KMS-11 (cell line): ENCODE measurements around the gene CDK11B.

Experiments used
- H2AFZ ChIP-seq: fragments of 200-600 bp; sonication (generic); 2 replicates; pipeline ENCODE4 v1.6.1; 2016; ENCODE audit warnings: antibody characterized with exemption, mixed run types, low read depth
- H3K27ac ChIP-seq: fragments of 200-600 bp; sonication (generic); 2 replicates; pipeline ENCODE4 v1.6.1; 2016; ENCODE audit warnings: mild to moderate bottlenecking, mixed run types
- H3K27me3 ChIP-seq: fragments of 200-600 bp; sonication (generic); 2 replicates; pipeline ENCODE4 v1.6.1; 2017; ENCODE audit warnings: mild to moderate bottlenecking, low read depth, mixed run types, moderate library complexity; ENCODE audit not compliant: insufficient read depth
- H3K36me3 ChIP-seq: fragments of 200-600 bp; sonication (generic); 2 replicates; pipeline ENCODE4 v1.6.1; 2017; ENCODE audit warnings: mild to moderate bottlenecking, mixed run types; ENCODE audit not compliant: insufficient read depth
- H3K4me1 ChIP-seq: fragments of 200-600 bp; sonication (generic); 2 replicates; pipeline ENCODE4 v1.6.1; 2016; ENCODE audit warnings: mild to moderate bottlenecking, low read depth, mixed run types; ENCODE audit not compliant: poor library complexity, severe bottlenecking
- H3K4me2 ChIP-seq: fragments of 200-600 bp; sonication (generic); 2 replicates; pipeline ENCODE4 v1.7.0; 2016; ENCODE audit warnings: mild to moderate bottlenecking, mixed run types
- H3K4me3 ChIP-seq: fragments of 200-600 bp; sonication (generic); IDR thresholded peaks from 2 replicates; pipeline ENCODE4 v1.6.1; 2017; ENCODE audit warnings: low read depth, low read length, mixed read lengths; ENCODE audit not compliant: insufficient read depth
- H3K79me2 ChIP-seq: fragments of 200-600 bp; sonication (generic); 2 replicates; pipeline ENCODE4 v1.6.1; 2016; ENCODE audit warnings: low read depth, mixed run types; ENCODE audit not compliant: insufficient read depth
- H3K9ac ChIP-seq: fragments of 200-600 bp; sonication (generic); 2 replicates; pipeline ENCODE4 v1.6.1; 2016; ENCODE audit warnings: mild to moderate bottlenecking, mixed run types
- H4K20me1 ChIP-seq: fragments of 200-600 bp; sonication (generic); 2 replicates; pipeline ENCODE4 v1.6.1; 2016; ENCODE audit warnings: mild to moderate bottlenecking, mixed run types; ENCODE audit not compliant: insufficient read depth
- TF ChIP-seq, protein P1 (sequence below): fragments of 200-600 bp; sonication (generic); conservative IDR thresholded peaks from 2 replicates; pipeline ENCODE4 v1.6.1; 2017; ENCODE audit warnings: low read depth, mild to moderate bottlenecking, antibody characterized with exemption, low read length, moderate library complexity, mixed read lengths

Gene CDK11B

DNA sequence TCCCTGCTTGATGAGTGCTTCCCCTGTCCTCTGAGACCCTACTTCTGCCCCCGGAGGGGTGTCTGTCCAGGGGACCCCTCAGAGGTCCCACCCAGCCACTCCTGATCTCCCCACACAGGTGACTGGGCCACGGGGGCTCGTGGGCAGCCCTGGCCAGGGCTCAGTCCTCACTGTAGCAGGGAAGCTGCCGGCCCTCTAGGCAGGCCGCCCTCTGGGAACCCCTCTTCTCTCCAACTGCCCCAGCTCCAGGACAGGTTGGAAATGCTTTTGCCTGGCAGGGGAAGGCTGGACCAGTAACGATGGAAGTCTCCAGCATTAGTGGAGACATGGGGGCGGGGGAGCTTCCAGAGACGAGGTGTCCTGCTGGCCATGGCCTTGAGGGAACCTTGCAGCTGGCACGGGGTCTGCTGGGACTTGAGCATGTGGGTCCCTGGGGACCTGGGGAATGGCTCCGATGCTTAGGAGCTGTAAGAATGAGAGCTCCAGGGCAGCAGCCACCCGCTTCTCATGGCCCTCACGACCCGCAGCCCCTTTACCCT, 55.8 kb downstream of the CDK11B start:
- no peaks in the 10 kb centered on the region for H3K79me2 ChIP-seq
- H3K4me2 ChIP-seq: peak overlapping the region; percentile 71
- TF ChIP-seq, protein P1, sequence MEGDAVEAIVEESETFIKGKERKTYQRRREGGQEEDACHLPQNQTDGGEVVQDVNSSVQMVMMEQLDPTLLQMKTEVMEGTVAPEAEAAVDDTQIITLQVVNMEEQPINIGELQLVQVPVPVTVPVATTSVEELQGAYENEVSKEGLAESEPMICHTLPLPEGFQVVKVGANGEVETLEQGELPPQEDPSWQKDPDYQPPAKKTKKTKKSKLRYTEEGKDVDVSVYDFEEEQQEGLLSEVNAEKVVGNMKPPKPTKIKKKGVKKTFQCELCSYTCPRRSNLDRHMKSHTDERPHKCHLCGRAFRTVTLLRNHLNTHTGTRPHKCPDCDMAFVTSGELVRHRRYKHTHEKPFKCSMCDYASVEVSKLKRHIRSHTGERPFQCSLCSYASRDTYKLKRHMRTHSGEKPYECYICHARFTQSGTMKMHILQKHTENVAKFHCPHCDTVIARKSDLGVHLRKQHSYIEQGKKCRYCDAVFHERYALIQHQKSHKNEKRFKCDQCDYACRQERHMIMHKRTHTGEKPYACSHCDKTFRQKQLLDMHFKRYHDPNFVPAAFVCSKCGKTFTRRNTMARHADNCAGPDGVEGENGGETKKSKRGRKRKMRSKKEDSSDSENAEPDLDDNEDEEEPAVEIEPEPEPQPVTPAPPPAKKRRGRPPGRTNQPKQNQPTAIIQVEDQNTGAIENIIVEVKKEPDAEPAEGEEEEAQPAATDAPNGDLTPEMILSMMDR: no peak
- no peak overlapping the region for H3K27ac ChIP-seq
- H3K36me3 ChIP-seq: no peaks in the 10 kb centered on the region
- H3K9ac ChIP-seq: no peak overlapping the region
- peaks cover 25% of the 10 kb centered on the region for H3K4me1 ChIP-seq
- no peaks in the 10 kb centered on the region for H4K20me1 ChIP-seq
- no peak overlapping the region for H3K4me3 ChIP-seq
- peaks cover 16% of the 10 kb centered on the region for H3K27me3 ChIP-seq
- peak overlapping the region; percentile 51; the same call in 1 of the 2 replicates for H2AFZ ChIP-seq

- H2AFZ ChIP-seq: peak overlapping the region; percentile 51; the same call in 1 of the 2 replicates
- H3K4me3 ChIP-seq: no peak overlapping the region
- H3K4me1 ChIP-seq: peaks cover 31% of the 10 kb centered on the region
- no peak overlapping the region for H3K27ac ChIP-seq
- peak overlapping the region; percentile 71 for H3K4me2 ChIP-seq
- H4K20me1 ChIP-seq: no peaks in the 10 kb centered on the region
- peak overlapping the region; percentile 8; the same call in 1 of the 2 replicates for H3K9ac ChIP-seq
- H3K79me2 ChIP-seq: no peaks in the 10 kb centered on the region
- H3K27me3 ChIP-seq: peaks cover 17% of the 10 kb centered on the region
- no peaks in the 10 kb centered on the region for H3K36me3 ChIP-seq
- TF ChIP-seq, protein P1: no peak
These were observed 56.4 kb downstream of the CDK11B start for GRCh38 chr1:1602304-1602967.

DNA sequence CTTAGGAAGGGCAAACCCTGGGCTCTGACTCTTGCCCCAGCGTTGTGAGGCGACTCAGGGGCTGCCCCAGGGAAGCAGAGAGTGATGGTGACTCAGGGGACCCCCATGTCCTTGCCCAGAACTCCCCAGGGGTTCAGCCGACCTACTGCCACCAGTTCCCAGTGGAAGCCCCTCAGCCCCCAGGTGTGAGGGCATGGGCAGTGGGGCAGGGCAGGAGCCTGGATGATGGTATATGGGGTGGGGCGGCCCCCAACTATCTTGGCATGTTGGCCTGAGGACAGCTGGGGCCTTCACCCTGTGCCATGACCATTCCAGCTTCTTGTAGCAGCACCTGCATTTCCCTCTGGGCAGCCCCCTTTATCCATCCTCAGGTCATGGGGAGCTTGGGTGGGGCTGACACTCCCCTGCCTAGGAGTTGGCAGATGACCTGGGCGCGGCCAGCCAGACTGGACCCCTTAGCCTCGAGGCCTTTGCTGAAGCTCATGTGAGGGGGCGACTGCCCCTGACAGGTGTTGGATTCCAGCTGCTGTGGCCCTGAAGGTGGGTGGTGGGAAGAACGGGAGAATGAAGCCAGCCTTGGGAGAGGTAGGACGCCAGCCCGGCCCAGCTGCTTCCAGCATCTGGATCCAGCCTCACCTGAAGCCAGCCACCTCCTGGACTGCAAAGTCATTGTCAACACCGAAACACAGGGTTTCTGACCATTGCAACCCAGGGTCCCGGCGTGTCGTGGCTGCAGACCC, 57.1 kb downstream of the CDK11B start:
- Histone ChIP-seq H4K20me1 (no peaks in the 10 kb centered on the region), H3K36me3 (no peaks in the 10 kb centered on the region), H3K9ac (peak overlapping the region; percentile 8; the same call in 1 of the 2 replicates), H3K4me1 (peaks cover 32% of the 10 kb centered on the region), H3K27me3 (peaks cover 21% of the 10 kb centered on the region), H3K79me2 (no peaks in the 10 kb centered on the region), H3K4me3 (no peak overlapping the region), H2AFZ (peak overlapping the region; percentile 51; the same call in 1 of the 2 replicates), H3K4me2 (peak overlapping the region; percentile 71; the same call in 1 of the 2 replicates), H3K27ac (no peak overlapping the region)
- TF ChIP-seq, protein P1: no peak

GRCh38 chr1:1600861-1601563, 57.8 kb downstream of the CDK11B start:
- Histone ChIP-seq H3K27me3 (peaks cover 28% of the 10 kb centered on the region), H3K79me2 (no peaks in the 10 kb centered on the region), H3K4me3 (no peak overlapping the region), H3K27ac (no peak overlapping the region), H3K4me2 (no peak overlapping the region), H3K4me1 (peaks cover 32% of the 10 kb centered on the region), H4K20me1 (no peaks in the 10 kb centered on the region), H2AFZ (no peak overlapping the region), H3K36me3 (no peaks in the 10 kb centered on the region), H3K9ac (no peak overlapping the region)
- TF ChIP-seq, protein P1: no peak
